ENCODE results near the gene CERS6.
A peak's percentile ranks its signal among the peaks of the same experiment; 100 is the strongest.

The CERS6 gene

DNA sequence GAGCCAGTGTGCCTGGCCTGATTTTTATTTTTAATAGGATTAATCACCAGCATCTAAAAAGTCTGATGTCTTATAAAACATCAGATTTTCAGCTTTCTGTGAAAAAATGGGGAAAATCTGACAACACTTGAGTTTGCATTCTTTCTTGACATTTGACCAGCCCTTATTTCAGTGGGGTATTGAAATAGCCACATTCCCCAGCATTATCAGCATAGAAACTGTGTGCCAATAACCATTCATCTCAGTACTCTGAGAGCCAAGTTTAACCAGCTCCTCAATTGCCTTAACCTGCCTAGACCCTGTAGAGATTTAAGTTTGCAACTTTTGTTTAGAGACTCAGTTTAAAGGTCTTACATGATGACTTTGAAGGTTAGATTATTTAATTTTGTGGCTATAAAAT, 155.0 kb downstream of the CERS6 start:
- no peak for DNase-seq

DNA sequence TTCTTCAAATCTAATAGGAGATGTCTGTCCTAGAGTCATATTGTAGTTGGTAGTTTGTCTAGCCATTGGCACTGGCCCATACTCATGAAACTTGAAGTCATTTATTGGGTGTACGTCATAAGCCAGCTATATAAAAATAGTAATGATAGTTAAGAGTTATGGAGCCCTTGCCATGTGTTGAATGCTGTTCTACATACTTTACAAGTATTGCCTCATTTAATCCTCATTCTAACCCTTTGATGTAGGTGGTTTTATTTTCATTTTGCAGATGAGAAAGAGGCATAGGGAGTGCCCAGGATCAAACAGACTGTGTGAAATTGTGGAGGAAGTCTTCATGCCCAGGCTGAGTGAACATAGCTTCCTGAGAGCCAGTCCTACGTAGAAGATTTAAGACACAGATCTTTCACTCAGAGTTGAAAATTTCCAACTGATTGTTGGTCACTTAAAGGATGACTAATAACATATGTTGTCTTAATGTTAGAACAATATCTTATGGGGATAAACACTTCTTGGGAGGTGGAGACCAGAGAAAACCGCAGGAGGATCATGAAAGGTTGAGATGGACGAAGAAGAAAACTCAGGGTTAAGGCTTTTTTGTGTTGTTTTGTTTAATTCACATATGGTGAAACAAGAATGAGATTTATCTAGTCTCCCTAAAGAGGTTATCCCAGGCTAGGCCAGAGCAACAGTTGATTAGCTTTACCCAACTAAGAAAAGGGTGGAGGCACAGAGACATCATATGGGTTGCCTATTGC, 156.0 kb downstream of the CERS6 start:
- DNase-seq = no peak

DNA sequence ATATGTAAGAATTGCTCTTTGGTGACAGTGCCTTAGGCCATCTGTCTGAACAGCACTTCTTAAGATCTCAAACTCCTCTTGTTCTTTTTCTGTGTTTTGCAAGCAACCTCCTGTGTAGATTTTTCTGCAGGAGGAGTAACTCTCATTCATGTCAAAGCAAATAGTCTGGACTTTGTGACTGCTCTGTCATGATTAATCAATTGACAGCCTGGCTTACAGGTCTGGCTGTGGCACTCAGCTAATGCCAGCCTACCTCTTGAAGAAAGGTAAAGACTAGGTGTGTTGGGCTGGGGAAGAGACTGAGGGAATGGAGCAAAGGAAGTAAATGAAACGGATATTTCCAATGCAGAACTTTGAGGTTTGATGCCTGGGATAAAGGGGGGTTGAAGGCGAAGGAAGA, 156.6 kb downstream of the CERS6 start:
- DNase-seq = no peak

DNA sequence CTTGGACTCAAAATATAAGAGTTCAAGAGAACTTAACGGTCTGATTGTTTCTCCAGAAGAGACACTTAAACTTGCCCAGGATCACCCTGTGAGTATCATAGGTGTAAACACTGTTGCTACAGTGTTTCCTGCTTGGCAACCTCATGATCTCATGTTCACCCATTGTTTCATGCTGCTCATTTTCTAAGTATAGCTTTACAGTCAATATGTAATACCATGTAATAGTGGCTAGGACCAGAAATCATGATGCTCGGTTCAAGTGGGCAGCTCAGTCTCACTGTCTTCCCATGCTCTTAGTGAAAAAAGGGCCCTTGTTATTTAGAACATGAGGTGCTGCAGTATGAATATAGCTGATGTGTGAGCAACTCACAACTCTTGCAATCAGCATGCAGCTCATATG, 157.5 kb downstream of the CERS6 start:
- DNase-seq = no peak

DNA sequence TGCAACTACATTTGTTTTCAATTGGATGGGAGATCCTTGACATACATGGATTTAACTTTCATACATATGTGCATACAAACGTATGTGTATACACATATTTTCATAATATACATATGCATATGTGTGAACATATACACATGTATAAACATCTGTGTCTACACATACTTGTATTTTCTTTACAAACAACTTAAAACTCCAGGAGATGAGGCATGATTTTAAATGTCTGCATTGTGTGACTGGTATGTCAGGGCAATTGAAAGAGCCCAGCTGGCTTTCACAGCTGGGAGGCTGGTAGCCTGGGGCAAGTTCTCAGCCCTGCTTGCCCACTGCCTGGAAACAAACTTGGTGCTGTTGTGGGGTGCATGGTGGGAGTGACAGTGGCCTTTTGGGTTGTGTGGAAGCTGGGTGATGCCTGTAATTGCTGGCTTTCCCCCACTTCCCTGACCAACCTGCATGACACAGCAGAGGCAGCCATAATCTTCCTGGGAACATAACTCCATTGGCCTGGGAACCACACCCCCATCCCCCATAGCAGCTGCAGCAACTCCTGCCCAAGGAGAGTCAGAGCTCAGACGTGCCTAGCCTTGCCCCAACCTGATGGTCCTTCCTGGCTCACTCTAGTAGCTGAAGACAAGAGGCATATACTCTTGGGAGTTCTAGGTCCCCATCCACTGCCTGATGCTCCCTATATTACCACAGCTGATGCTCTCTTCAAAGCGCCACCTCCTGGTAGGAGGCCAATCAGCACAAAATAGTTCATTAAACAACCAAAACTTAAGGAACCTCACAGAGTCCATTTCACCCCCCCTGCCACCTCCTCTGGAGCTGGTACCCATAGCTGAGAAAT, 158.3 kb downstream of the CERS6 start:
- no peak for DNase-seq

DNA sequence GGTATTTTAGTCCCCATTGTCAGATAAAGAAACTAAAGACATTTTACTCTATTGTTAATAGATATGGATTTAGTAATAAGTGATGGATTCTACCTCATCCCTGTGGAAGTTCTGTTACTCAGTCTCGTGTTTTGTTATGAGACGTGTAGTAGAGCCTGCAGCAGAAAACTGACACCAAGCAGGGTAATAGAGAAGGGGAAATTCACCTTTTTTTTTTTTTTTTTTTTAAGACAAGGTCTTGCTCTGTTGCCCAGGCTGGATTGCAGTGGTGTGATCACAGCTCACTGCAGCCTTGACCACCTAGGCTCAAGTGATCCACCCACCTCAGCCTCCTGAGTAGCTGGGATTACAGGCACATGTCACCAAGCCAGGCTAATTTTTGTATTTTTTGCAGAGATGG, 164.5 kb downstream of the CERS6 start:
- no peak for DNase-seq

DNA sequence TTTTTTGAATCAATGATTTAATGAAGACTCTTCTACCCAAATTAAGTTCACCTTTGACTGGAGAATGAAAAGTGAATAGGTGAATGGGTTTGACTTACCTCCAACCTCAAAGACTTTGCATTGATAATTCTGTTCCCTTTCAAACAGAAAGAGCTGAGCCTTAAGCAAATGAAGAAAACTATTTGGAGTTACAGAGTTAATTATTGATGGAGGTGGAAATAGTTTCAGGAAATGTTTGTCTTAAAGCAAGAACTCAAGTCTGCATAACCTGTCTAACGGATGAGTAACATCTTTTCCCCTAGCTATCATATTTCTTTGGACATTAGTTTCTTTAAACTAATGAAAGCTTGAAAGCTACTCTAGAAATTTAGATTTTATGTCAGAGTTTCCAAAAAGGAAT, 166.5 kb downstream of the CERS6 start:
- no peak for DNase-seq

DNA sequence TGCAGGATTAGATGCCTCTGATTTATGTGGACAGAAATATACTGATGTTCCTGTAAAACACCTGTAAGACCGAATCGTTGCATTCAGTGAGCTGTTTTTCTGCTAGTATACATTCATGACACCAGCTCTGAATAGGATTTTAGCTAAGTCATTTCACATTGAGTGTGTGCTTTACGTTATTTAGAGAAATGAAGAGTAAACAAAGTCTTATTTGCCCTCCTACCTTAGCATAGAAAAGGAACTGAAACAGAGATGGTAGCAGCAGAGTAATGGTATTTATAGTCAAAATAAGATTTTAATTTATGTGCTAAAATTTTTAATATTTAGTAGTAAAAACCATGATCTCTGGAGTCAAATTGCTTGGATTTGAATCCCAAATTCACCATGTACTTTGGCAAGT, 168.0 kb downstream of the CERS6 start:
- no peak for DNase-seq

DNA sequence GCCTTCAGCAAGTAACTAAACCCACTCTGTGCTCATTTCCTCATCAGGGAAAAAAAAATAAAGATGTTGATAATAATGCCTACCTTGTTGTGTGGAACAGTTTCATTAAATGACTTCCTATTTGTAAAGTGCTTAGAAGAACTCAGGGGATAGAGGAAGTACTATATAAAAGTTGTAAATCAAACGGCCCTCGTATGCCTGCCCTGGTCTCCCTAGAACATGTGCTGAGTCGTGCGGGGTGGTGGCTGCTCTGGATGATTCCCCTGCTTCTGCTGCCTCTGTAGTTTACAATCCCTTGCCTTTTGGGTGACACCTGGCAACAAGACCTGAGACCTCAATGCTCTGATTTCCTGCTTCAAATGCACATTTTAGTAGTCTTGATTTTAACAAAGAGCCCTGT, 170.0 kb downstream of the CERS6 start:
- no peak for DNase-seq

DNA sequence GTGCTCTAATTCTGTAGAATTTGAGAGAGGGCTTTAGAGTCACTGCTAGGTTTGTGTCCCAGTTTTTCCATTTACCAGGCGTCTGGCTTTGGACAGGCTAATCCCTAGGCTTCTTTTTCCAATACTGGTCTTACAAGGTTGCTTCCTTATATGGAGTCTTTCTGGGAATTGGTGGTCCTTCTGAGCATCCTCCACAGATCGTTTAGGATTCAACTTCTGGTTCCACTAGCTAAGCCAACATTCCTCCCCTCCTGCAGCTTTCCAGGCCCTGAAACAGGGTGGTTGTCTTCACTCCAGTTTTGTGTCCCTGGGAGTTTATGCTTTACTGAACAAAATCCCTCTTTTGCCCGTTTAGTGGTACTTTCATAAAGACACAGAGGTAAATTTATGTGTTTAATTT, 170.6 kb downstream of the CERS6 start:
- no peak for DNase-seq

DNA sequence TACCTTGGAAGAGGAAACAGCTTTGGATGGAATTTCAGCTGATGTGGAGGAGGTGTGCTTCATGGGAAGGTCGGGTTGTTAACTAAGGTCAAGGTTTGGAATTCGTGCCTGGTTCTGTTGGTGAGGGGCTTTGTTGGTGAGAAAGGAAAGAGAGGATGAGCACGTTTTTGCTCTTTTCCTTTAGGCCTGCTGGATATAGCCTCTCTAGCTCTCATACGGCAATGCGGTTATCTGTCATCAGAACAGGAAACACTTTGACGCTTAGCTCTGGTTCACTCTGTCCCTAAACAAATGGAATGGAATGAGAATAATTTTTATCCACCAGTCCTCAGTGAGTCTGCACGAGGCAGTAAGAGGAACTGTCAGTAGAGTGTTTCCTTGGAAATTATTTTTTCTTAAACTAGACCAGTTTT, 176.6 kb downstream of the CERS6 start:
- no peak for DNase-seq

DNA sequence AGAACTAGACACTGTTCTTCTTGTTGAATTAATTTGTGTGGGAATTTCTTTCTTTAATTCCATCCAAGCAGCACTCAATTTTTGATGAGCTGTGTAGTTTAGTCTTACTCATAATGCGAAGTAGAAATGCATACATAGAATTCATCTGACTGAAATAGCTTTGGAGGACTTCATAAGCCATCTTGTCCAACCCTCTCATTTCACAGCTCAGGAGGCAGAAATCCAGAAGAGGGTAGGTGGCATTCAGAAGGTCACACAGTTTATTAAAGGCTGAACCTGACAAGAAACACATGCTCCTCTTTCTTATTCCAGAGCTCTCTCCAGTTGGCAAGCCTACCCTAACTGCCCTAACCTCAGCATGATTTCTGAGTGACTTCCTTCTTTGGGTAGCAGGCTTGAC, 177.1 kb downstream of the CERS6 start:
- DNase-seq = no peak

DNA sequence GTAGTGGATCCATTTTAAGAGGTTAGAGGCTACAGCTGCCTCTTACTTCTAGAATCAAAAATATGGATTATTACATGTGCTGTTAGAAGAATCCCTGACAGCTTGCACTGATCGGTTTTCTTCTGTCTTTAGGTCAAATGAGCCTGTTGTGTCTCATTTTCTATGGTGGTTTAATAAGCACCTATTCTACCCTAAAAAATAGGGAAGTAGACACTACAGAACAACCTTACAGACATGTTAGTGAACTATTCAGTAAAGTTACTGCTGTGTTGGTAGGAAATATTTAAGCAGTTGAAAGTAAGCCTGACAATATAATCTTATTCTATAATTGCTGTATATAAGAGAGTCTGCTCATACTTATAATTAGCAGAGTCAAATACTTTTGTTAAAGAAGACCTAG, 177.8 kb downstream of the CERS6 start:
- DNase-seq = no peak

DNA sequence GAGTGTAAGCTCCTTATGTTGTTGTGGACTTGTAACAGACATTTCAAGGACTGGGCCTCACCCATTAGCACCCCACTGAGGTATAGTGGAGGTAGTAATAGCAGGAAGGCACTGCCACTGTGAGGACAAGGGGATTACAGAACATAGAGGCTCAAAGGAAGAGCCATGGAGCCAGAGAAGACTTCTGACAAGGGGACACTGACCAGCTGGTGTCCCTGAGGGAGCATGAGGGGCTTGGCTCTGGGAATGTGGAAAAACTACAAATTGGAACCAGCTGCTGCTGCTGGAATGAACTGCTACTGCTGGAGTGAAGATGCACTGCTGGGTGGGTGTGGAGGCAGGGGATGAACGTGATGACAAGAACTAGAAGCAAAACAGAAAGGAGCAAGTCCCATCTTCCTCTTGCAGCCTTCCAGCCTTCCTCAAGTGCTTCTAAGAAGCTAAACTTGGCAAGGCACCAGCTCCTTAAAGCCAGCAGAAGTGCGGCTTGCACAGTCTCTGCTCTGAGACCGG, 179.0 kb downstream of the CERS6 start:
- DNase-seq = peak; percentile 25

DNA sequence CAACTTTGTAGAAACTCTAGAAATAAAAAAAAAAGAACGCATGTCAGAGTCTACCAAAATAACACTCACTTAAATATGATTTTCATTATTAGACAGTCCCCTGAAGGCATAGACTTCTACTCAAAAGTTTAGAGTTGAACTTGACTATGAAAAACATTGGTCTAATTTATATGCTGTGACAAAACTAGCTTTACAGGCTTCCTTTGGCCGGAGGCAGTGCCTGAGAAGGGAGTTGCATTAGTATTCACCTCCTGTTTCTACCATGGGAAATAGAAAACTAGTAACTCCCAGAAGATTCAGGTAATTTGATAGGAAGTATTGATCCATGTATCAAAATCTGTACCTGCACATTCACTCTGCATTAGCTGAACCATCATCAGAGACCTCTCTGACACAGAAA, 182.9 kb downstream of the CERS6 start:
- peak; percentile 27 for DNase-seq

DNA sequence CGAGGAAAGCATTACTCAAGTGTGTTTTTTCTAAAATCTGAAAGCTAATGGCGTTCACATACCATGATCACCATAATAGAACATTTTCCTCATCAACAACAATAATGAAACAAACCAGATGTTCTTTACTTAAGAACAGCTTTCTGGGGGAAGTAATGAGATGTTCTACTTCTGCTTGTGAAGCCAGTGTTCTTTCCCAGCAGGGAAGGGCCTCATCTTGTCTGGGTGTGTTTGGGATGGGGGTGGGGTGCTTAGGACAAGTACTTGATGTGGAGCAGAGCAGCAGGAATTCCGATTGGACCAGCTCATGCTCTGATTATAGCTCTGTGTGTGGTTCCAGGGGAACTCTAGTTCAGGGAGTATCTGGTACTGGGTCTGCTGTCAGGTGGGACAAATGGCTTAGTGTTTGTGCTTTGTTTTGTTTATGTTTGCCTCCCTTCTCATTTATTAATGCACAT, 183.4 kb downstream of the CERS6 start:
- peak; percentile 75 for DNase-seq

DNA sequence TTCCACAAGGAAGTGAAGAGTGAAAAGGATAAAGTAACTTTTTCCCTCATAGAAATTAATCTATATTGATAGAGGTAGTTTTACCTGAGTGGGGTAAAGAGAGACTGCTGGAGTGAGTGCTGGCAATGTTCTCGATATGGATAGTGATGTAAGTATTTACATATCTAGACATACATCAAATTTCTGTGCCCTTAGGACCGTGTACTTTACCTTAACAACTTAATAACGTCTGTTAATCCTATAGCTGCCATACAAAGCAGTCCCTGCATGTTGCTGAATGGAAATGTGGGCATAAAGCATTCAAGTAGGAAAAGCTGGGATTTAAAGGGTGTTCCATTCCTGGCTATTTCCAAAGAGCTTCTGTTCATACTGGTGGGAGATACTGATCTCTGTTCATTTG, 184.0 kb downstream of the CERS6 start:
- DNase-seq = peak; percentile 10

DNA sequence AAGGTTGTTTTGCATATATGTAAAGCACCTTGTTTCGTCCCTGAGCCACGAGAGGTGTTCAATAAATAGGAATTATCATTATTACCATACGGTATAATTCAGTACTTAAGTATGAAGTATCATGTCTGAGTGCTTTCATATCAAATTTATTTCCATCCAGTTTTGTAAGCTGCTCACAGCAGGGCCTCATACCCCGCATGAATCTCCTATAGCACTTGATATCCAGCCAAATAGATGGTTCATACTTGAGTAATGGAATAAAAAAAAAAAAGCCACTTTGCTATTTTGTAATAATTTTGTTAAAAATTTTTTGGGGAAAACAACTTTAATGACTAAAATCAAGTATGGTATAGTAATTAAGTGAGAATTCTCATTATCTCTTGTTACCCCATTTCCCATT, 185.6 kb downstream of the CERS6 start:
- DNase-seq = no peak

DNA sequence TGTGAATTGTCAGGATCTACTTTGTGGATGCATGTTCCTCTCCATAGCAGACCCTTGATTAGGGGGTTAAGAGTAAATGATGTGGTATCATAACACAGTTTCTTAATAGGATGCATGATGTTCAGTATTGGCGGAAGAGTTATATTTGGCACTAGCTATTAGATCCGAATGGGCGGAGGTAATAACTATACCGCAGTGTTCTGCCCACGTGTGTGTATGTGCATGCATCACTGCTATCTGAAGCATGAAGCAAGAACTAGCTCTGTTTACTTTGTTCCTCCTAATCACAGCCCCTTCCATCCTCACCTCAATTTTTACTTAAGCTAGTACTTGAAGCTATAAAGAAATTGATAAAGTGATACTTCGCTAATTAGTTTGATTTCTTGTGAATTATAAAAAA, 186.8 kb downstream of the CERS6 start:
- DNase-seq = no peak

DNA sequence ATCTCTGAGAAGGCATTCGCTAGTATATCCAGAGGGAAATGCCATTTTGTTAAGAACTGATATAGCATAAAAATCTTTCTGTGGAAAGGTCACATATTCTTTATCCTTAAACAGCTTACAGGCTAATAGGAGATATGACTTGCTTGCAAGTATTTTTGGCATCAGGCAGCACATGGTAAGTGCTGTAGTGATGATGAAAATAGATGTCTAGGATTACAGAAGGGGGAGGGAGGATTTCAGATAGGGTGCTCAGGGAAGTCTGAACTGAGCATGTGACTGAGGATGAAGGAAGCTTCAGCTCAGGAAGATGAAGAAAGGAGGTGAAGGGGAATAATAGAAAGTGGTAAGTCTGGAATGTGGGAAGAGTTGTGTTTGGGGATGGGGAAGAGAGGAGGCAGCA, 187.9 kb downstream of the CERS6 start:
- peak; percentile 6 for DNase-seq

DNA sequence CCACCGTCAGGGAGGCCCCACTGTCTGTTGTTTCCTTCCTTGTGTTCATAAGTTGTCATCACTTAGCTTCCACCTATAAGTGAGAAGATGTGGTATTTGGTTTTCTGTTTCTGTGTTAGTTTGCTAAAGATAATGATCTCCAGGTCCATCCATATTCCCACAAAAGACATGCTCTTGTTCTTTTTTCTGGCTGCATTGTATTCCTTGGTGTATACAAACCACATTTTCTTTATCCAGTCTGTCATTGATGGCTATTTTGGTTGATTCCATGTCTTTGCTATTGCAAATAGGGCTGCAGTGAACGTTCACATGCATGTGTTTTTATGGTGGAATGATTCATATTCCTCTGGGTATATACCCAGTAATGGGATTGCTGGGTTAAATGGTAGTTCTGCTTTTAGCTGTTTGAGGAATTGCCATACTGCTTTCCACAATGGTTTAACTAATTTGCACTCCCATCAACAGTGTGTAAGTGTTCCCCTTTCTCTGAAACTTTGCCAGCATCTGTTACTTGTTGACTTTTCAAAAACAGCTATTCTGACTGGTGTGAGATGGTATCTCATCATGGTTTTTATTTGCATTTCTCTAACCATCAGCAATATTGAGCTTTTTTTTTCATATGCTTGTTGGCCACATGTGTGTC, 189.7 kb downstream of the CERS6 start:
- DNase-seq = peak; percentile 11

DNA sequence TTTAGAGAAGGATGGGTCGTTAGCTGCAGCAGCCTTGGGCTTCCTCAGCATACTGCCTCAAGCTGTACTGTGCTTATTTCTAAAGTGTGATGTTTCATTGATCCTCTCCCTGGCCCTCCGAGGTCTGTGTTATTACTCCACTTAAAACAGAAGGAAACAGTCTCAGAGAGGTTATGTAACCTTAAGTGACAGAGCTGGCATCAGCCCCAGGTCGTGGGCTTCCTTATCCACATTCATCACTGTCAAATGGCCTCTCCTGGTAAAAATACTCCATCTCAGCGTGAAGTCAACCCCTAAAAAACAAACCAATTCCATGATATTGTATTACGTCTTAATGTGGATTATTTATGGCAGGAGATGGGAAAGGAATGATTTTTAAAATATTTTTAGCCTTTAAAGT, 193.0 kb downstream of the CERS6 start:
- peak; percentile 6 for DNase-seq

DNA sequence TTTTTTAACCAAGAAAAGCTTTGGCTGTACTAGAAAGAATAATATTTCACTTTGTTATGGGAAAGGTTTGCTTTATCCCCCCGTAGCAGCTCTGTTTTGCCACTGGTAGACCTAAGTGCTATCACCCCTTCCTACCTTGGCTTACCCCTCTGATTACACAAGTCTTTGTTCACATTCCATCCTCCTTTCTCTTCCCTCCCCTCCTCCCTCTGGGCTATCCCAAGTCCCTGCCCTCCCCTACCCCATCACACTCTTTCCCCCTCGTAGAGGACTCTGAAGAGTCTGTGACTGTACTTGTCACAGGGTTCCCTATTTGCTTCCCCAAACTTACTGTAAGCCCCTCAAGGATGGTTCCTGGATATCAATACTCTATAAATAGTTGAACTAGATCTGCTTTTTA, 193.5 kb downstream of the CERS6 start:
- DNase-seq = no peak

DNA sequence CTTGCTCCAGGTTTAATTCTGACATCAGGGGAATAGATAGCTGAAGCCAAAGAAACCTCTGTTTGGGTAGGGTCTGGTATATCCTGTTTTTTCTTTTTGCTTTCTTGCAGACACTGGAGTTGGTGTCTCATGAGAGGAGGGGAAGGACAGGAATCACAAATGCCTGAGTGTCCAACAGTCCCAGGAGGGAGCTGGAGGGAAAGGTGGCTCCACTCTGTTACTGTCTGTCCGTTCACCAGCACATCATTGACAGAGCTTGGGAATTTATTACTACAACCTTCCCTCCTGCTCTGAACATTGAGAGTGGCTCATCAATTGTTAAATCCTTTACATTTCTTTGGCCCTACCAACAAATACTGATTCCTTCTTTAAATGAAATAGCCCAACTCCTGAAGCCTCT, 194.1 kb downstream of the CERS6 start:
- no peak for DNase-seq

All from NCI-H69 (cell line).